H4 (cell line): Measurements from ENCODE around the gene MFSD12. TPM values are rescaled to one million over a fixed set of nuclear protein-coding genes. Genes with fewer than 3 reads are reported as not detected.

ENCODE experiments used
- DNase-seq: peaks from one replicate; pipeline ENCODE4 v3.0.0-alpha.2; 2015; ENCODE audit warnings: low spot score
- total RNA-seq: library from RNA; depleted of rRNA; stranded (reverse); fragments of >200 nt; shearing (Covaris generic); gene quantifications from 2 replicates; pipeline ENCODE4 v1.2.3, GENCODE V29; 2014; rRNA removed

Gene MFSD12
- total RNA-seq, 1 experiment from 2014 or later: 32.1 TPM

- DNase-seq: no peak
Observed at GRCh38 chr19:3507371-3508120, 49.8 kb downstream of the MFSD12 start.

DNA sequence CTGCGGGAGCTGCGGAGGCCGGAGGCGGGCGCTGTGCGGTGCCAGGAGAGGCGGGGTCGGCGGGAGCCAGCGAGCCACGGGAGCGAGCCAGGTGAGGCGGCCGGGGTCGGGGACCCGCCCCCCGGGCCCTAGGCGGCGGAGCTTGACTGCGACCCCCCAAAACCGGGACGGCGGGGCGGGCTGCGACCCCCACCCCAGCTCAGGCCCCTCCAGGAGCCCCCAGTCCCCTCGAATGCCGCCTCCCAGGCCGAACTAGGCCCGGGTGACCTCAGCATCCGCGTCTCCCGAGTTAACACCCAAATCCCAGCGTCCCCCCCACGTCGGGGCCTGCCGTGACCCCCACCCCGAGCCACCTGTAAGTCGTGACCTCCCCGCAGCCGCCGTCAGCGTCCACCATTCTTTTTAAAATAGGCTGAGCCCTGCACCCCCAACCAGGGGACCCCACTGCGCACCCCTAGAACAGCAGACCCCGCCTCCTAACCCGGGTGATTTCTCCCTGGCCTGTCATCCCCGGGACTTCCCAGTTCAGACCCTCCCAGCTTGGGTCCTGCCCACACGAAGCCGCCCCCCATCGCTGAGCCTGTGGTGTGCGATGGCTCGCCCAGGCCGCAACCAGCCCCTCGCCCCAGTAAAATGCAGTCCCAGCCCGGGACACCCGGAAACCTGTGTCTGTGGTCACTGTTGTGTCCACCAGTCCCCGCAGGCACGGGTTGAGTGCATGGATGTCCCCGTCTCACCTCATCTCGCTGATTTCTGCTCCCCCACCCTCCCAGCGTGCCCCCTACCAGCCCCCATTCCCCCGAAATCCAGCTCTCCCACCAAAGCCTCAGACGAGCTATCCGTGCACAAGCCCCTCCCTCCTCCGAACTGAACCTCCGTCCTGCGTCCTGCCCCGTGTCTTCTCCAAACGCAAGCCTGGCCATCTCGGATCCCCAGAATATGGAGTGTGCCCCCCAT, 50.7 kb downstream of the MFSD12 start:
- no peak for DNase-seq

GRCh38 chr19:3505598-3506383, 51.6 kb downstream of the MFSD12 start, which contains the start of gene FZR1:
Gene FZR1 (plus strand): TSS chr19:3506311. CDS start chr19:3522990, 16,679 bp downstream.
- peak; percentile 97 for DNase-seq

DNA sequence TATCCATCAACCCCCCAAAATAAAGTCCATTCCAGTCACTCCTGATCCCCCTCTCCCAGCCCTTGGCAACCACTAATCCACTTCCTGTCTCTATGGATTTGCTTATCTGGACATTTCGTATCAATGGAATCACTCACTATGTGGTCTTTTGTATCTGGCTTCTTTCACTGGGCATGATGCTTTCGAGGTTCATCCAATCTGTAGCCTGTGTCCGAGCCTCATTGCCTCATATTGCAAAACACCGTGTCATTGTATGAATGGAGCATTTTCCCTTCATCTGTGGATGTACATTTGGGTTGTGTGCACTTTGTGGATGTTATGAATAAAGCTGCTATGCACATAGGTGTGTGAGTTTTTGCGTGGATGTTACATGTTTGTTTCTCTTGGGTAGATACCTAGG, 52.7 kb downstream of the MFSD12 start:
- DNase-seq: no peak

GRCh38 chr19:3503036-3503572, 54.3 kb downstream of the MFSD12 start:
- peak; percentile 81 for DNase-seq

GRCh38 chr19:3501780-3502179, 55.6 kb downstream of the MFSD12 start:
- DNase-seq: no peak

DNA sequence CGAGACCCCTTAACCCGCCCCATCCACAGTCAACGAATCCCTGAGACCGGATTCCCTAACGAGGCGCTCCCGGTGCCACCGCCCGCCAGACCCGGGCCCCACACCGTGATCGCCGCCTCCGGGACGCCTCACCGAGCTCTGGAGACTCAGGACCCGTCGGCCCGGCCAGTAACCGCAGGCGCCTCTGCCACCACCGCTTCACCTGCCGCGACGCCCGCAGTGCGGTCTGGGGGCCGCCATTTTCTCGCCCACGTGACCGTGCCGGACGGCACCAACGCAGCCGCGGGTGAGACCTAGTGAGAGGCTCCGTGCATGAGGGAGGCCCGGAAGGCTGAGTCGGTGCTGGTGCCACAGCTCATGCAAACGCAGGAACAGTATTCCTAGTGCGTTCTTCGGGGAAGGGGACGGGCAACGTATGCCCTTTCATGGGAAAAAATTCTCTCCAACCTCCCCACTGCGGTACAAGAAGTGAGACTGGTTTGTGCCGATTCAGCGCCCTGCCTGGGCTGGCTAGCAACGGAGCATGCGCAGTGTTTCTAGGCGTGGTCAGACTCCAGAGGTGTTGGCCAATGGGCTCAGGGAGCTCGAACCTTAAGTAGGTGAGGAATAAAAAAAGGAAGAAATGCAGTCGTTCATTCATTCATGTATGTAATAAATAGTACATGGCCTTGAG, 56.8 kb downstream of the MFSD12 start, which contains the start of gene DOHH:
Gene DOHH, minus strand, starts transcription at position 246 of the 673 bp plus-strand sequence. CDS start 3,860 bp downstream, outside the sequence.
- peak; percentile 97 for DNase-seq

DNA sequence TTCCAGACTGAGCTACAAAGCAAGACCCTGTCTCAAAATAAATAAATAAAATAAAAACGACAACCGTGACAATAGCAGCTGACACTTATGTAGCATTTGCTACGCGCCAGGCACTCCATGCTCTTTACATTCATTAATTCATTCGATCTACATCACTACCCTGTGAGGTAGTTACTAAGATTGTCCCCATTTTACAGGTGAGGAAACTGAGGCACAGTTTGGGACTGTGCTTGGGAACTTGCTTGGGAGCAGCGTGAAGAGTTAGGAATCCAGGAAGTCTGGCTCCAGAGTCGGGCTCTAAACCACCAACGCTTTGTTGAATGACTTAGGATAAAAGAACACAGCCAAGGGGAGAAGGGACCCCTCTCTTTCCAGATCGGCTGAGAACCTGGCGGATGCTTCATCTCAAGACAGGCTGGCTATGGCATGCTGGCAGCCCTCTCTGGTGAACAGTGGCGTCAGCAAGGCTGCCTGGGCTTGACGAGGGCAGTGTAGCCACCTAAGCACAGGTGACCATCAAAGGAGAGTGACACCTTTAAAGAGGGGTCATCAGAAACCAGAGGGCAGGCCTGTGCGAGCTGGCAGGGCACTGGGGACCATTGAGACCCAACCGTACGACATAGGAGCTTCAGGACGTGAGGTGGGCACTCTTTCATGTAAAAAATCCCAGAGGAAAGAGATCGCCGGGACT, 57.5 kb downstream of the MFSD12 start:
- DNase-seq: no peak

- DNase-seq: no peak
Observed at GRCh38 chr19:3497757-3498520, 59.4 kb downstream of the MFSD12 start.

GRCh38 chr19:3496392-3497273, 60.8 kb downstream of the MFSD12 start:
- DNase-seq: no peak

GRCh38 chr19:3494559-3494958, 62.8 kb downstream of the MFSD12 start:
- DNase-seq: no peak

Other genes starting within 250 kb of the MFSD12 start
- gene NFIC, start 191.0 kb downstream of the MFSD12 start, total RNA-seq: 19.8 and 20.0 TPM in 2 replicates
- not detected in 2 replicates for gene SMIM24, start 77.1 kb downstream of the MFSD12 start, total RNA-seq
- not detected in 2 replicates for gene SMIM44, start 74.1 kb downstream of the MFSD12 start, total RNA-seq
- 6.9 and 11.0 TPM in 2 replicates for gene DOHH, start 56.9 kb downstream of the MFSD12 start, total RNA-seq
- gene FZR1, start 51.3 kb downstream of the MFSD12 start, total RNA-seq: 20.0 and 24.3 TPM in 2 replicates
- not detected in 2 replicates for gene TEKTIP1, start 18.4 kb downstream of the MFSD12 start, total RNA-seq
- 72.2 and 90.8 TPM in 2 replicates for gene HMG20B, start 15.4 kb upstream of the MFSD12 start, total RNA-seq
- gene GIPC3, start 27.9 kb upstream of the MFSD12 start, total RNA-seq: not detected in 2 replicates
- 1.6 TPM in 1 of 2 replicates, not detected in the other for gene TBXA2R, start 49.3 kb upstream of the MFSD12 start, total RNA-seq
- gene CACTIN, start 69.2 kb upstream of the MFSD12 start, total RNA-seq: 12.1 and 13.9 TPM in 2 replicates
- 5.3 and 6.8 TPM in 2 replicates for gene PIP5K1C, start 142.9 kb upstream of the MFSD12 start, total RNA-seq
- gene TJP3, start 150.8 kb upstream of the MFSD12 start, total RNA-seq: 1.5 TPM in 1 of 2 replicates, not detected in the other
- gene APBA3, start 204.1 kb upstream of the MFSD12 start, total RNA-seq: 11.4 and 15.8 TPM in 2 replicates
- gene MRPL54, start 205.1 kb upstream of the MFSD12 start, total RNA-seq: 74.4 and 75.7 TPM in 2 replicates
- gene RAX2, start 214.6 kb upstream of the MFSD12 start, total RNA-seq: not detected in 2 replicates
- 0.04 TPM in 1 of 2 replicates, not detected in the other for gene MATK, start 228.8 kb upstream of the MFSD12 start, total RNA-seq